ENCODE measurements around the gene PRM2.

PRM2 gene

DNA sequence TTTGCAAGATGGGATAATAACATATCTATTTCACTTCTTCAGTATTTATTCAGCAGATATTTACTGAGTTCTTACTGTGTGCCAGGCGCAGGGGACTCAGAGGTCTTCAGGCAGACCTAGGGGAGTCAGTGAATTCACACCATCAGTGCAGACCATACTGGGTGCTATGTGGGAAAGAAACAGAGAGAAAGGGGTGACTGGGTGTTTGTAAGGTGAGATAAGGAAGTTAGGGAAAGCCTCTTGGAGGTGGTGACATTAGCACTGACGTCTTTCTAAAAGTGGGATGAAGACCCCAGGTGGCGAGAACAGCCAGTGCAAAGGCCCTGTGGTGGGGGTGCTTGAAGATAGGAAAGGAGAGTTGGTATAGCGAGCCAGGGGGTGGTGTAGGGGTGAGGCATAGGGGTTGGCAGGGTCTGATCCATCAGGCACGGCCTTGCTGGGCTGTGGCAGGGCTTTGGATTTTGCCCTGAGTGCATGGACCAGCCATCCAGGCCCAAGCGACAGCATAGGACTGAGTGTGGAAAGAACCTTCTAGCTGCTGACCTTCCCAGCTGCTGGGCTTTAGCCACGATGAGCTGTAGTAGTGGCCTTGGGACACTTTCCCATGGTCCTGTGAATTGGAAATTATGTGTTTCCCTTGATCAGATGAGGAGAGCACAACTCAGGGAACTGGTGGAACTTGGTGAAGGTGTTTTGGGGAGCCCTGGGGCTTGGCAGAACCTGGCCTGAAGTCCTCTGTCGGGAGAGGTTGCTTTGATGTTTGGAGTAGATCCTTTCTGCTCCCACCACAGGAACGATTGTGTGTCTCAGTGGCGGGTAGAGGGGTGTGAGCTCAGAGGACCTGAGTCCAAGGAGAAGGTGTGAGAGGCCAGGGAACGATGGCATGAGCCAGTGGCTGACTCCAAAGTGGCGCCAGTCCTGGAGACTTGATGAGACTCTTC, 16.4 kb downstream of the PRM2 start:
- DNase-seq: no peak

- peak in 2 of 5 experiments; percentile 42 to 88 for DNase-seq
Observed at GRCh38 chr16:11258553-11259492, 17.5 kb downstream of the PRM2 start.

- peak in 3 of 5 experiments; percentile 40 to 82 (median 40) for DNase-seq
Observed at GRCh38 chr16:11257131-11257938, 18.9 kb downstream of the PRM2 start.

DNA sequence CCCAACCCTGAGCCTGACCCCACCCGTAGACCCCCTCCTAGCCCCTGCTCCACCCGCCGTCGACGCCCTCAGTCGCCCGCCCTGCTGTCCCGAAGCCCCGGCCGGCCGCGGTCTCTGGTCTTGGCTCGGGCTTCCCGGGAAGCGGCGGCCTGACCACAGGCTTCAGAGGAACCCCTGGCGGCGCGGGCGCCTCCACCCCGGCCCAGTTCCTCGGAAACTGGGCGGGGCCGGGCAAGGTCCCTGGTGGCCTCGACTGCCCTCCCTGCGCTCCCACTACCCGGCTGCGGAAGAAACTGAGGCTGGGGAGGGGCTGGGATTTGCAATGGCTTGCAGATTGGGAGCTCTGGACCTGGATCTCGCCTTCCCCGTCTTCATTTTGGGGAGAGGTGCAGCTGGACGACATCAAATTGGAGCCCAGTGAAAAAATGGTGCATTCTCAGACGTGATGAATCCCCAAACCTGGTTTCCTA, 19.6 kb downstream of the PRM2 start:
- peak in 1 of 5 experiments; percentile 75 for DNase-seq

GRCh38 chr16:11255737-11256660, 20.3 kb downstream of the PRM2 start, which contains the start of gene SOCS1:
TSS of gene SOCS1 (minus strand) at chr16:11256204. CDS start at chr16:11255478, 726 bp downstream.
- DNase-seq: peak; percentile 77 to 93 (median 83)

- DNase-seq: peak in 4 of 5 experiments; percentile 30 to 84 (median 64)
Observed at GRCh38 chr16:11254913-11255736, 21.2 kb downstream of the PRM2 start.

- DNase-seq: peak in 1 of 5 experiments; percentile 44
Observed at GRCh38 chr16:11253995-11254912, 22.0 kb downstream of the PRM2 start.

DNA sequence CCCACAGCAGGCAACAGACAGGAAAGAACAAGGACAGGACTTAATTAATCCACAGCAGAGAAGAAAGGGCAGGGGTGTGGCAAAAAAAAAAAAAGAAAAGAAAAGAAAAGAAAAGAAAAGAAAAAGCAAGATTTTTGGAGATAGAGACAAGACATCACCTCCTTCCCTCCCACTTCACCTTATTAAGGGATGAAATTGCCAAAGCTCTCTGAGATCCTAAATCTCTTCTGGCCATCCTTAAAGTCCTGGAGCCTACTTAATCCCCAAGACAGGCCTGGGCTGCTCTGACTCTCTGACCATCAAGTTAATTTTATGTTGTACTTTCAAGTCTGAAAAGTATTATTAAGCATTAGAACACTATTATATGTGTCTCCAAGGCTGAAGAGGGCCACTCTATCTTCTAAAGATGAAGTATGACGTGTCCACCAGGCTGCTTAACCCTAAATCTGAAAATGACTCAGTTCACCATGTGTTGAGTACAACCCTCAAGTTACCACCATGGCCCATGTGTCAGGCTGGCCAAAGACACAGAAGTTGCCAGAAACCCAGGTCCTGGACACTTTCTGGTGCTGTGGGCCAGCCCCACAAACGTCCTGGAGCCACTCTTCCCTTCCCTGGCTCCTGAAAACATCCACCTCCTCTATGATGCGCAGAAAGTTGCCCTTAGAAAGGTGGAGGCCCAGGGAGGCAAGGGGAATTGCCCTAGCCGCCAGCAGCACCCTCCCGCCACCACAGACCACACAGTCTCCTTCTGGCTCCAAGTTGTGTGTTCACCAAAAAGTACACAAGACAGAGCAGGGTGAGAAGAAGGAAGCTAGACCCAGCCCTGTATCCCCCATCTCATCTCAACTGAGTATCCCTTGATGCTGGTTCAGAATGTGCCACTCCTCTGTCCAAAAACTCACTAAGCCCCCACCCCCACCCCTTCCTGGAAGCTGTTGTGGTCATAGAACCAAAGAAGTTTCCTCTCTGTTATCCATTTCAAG, 23.0 kb downstream of the PRM2 start:
- peak in 4 of 5 experiments; percentile 31 to 80 (median 48) for DNase-seq

DNA sequence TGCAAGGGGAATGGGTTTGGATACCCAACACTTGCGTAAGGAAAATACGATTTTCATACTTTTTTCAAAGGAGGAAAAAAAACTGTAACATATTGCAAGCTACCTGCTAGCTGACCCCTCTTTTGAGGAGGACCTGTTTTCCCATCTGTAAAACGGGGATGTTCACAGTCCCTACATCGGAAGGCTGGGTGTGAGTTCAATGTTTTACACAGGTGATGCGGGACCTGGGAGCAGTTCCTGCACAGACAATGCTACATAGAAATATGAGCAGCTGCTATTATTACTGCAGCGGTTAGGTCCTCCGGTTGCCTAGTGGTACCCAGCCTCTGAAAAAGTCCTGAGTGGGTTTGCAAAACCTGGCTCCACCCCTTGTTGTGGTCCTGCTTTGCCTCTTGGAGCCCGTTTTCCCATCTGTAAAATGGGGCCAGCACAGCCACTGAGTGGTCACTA, 23.8 kb downstream of the PRM2 start:
- DNase-seq: peak in 1 of 5 experiments; percentile 42

DNA sequence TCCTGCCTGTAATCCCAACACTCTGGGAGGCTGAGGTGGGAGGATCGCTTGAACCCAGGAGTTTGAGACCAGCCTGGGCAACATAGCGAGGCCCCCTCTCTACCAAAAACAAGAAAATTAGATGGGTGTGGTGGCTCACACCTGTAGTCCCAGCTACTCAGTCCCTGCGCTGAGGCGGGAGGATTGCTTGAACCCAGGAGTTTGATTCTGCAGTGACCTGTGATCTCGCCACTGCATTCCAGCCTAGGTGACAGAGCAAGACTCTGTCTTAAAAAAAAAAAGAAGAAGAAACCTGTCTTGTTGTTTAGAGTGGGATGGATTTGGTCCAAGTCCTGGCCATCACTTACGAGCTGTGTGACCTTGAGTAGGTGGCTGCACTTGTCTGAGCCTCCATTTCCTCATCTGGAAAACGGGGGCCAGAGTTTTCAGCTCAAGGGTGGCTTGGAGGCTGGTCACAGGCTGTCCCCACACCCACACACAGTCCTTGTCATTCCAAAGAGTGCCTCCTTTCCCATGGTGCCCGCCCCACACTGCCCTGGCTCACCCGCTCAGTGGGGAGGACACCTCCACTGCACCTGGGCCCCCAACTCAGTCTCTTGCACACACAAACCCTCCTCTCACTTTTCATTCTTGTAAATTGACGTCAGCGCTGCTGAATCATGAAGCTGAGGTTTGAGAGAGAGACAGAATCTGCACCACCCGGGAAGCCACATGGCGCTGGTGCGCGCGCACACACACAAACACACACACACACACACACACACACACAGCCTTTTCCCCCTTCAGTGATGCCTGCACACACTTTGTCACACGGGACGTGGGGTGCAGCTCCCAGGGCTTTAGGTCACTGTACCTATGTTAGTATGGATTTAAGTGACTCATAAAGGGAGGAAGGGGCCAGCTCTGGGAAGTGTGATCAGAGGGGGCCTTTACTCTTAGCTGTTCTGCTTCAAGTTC, 24.5 kb downstream of the PRM2 start:
- DNase-seq: peak in 4 of 5 experiments; percentile 65 to 96 (median 70)

DNA sequence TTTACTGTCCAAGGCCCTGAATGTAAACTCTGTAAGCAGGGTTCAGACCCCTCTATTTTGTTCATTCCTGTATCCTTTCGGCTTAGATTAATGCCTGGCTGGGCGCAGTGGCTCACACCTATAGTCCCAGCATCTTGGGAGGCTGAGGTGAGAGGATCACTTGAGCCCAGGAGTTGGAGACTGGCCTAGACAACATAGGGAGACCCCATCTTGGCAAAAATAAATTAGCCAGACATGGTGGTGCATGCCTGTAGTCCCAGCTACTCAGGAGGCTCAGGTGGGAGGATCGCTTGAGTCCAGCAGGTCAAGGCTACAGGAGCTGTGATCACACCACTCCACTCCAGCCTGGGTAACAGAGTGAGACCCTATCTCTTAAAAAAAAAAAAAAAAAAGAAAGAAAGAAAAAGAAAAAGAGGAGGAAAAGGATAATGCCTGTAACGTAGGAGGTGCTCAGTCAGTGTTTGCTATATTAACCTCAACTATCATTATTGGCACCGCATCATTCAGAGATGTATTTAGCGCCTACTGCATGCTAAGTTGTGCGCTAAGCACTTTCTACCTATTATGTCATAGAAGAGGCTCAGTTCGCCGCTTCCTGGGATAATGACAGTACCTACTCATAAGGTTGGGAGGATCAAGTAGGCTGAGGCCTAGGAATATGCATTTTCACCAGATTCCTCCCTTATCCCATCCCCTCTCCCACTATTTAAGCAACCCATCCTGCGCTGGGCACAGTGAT, 25.3 kb downstream of the PRM2 start:
- peak in 1 of 5 experiments; percentile 48 for DNase-seq

- DNase-seq: peak in 1 of 5 experiments; percentile 64
Observed at GRCh38 chr16:11250091-11250785, 26.0 kb downstream of the PRM2 start.

DNA sequence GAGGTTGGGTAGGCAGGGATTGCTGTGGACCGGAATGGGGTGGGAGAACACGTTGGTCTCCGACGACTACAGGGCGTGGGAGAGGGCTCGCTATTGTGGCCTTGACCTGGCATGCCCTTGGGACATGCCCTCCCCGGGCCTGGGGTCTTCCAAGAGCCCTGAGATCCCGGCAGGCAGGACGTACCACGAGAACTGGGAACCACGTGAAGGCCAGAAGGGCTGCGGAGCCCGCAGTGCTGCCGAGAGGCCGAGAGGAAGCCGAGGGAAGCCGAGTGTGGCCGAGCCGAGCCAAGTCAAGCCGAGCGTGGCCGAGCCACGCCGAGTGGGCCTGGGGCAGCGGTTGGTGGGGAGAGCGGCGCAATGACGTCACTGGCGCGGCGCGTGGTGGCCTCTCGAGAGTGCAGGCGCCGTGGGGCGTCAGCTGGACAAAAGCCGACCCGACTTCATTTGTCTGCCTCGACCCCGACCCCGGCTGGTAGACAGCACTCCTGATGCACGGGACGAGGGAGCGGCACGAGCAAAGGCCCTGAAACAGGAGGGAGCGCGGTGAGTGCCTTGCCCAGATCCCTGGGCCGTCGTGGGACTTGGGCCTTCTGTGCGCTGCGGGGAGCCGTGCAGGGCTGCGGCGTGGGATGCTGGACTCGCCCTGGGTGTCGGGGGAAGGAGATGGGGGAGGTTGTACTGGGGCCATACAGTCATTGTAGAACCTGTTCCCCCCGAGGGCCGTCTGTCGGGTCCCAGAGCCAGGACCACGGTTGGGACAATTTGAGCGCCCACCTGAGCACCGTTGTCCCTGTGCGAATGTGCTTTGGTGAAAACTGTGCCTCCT, 26.8 kb downstream of the PRM2 start:
- DNase-seq: peak in 1 of 5 experiments; percentile 59

- no peak for DNase-seq
Observed at GRCh38 chr16:11248133-11248532, 28.1 kb downstream of the PRM2 start.

Data from T-helper 2 cell (primary cell).